HG03196 (cell line): ENCODE results near the gene SOCS1.
"Not testable (repeated sequence)": the region's sequence is repeated elsewhere in the genome, so short reads cannot be mapped to it uniquely, and the experiment has no call there.

Experiments
- ATAC-seq: cut with Tn5 transposase; IDR thresholded peaks from one replicate; pipeline ENCODE4 v1.9.1; 2021; ENCODE audit not compliant: unreplicated experiment

Gene SOCS1

GRCh38 chr16:11231367-11231970, 24.5 kb downstream of the SOCS1 start:
- no peak for ATAC-seq

DNA sequence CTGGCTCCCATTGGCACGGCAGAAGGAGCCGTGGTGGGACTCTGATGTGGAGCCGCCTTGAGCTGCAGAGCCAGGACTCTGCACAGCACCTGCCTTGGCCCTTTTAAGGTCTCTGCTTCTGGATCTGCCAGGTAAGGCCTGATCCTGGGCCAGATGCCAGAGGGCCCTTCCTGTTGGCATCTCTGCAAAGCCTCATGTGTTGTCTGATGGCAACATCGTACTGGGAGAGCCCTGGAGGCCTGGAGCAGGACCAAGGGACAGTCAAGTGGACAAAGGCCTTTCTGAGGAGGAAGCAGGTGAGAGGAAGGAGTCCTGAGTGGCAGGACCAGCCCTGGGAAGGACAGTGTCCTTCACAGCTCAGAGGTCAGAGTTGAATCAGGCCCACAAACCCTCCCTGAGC, 26.1 kb downstream of the SOCS1 start:
- ATAC-seq = no peak

DNA sequence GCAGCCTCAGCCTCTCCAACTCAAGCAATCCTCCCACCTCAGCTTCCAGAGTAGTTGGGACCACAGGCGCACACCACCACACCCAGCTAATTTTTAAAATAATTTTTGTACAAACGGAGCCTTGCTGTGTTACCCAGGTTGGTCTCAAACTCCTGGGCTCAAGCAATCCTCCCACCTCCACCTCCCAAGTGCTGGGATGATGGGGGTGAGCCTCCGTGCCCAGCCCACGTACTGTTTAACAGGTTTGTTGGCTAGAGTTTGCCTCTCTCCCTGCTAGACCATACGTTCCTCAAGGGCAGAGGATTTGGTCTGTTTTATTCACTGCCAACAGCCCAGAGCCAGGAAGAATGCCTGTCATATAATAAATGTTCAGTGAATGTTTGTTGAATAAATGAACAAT, 26.6 kb downstream of the SOCS1 start:
- no peak for ATAC-seq

- ATAC-seq = peak; percentile 1
These were observed 30.1 kb downstream of the SOCS1 start for GRCh38 chr16:11225677-11226549.

GRCh38 chr16:11224894-11225676, 30.9 kb downstream of the SOCS1 start:
- peak; percentile 80 for ATAC-seq

- peak; percentile 46 for ATAC-seq
These were observed 31.7 kb downstream of the SOCS1 start for GRCh38 chr16:11224096-11224893.

- ATAC-seq = not testable (repeated sequence)
These were observed 35.5 kb downstream of the SOCS1 start for GRCh38 chr16:11220507-11220906.

GRCh38 chr16:11219178-11219577, 36.8 kb downstream of the SOCS1 start:
- no peak for ATAC-seq

GRCh38 chr16:11218604-11218962, 37.4 kb downstream of the SOCS1 start:
- no peak for ATAC-seq

GRCh38 chr16:11217651-11218603, 38.1 kb downstream of the SOCS1 start:
- ATAC-seq = no peak

DNA sequence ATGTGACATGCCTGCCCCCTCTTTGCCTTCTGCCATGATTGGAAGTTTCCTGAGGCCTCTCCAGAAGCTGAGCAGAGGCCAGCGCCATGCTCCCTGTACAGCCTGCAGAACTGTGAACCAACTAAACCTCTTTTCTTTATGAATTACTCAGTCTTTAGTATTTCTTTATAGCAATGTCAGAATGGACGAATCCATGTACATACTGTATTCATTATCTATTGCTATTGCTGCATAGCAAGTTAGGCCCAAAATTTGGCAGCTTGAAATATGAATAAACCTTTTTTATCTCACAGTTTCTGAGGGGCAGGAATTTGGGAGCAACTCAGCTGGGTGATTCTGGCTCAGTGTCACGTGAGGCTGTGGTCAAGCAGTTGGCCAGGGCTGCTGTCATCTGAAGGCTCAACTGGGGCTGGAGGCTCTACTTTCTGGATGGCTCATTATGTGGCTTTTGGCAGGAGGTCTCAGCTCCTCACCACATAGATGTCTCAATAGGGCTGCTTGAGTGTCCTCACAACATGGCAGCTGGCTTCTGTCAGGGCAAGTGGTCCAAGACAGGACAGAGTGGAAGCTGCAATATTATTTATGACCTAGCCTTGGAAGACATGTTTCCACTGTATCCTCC, 40.0 kb downstream of the SOCS1 start:
- ATAC-seq = no peak

DNA sequence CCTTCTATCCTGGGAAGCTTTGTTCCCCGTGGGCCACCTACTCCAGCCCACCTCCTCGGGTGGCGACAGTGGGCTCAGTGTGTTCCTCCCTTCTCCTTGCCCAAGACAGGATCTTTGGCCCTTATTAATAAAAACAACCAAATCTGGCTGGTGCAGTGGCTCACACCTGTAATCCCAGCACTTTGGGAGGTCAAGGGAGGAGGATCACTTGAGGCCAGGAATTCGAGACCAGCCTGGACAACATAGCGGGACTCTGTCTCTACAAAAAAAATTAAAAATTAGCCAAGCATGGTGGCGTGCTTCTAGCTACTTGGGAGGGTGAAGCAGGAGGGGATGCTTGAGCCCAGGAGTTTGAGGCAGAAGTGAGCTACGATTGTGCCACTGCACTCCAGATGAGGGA, 42.2 kb downstream of the SOCS1 start:
- ATAC-seq = no peak

DNA sequence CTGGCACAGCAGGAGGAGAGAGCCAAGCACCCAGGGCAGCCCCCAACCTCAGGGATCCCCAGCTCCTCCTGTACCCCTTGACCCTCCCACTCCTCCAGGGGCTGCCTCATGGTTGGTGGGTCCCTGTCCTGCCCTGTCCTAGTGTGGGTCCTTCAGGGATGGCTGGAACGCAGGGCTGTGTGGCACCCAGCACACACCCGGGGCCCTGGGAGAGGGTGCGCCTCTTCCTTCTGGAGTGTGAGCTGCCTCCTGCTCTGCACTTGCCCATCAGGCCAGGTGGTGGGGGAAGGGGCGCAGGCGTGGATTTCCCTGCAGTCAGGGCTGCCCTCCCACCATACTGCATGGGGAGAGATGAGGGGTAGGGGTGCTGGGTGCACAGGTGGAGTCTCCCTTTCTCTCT, 42.6 kb downstream of the SOCS1 start:
- ATAC-seq = no peak

DNA sequence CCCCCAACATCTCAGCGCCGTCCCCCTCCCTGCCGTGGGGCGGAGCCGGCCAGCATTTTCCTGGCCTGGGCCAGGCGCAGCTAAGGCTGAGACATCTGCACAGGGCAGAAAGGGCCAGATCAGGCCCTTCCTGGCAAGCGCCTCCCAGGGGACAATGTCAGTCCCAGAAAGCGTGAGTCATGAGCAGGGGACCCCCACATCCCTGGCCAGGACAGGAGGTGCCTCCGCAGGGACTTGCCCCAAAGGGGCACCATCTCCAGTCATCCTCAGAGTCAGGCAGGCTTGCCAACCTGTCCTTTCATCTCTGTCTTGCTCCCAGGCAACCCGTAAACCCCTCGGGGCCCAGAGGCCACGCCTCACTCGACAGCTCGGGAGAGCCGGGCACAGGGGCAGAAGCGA, 43.2 kb downstream of the SOCS1 start:
- no peak for ATAC-seq

GRCh38 chr16:11211977-11212797, 43.8 kb downstream of the SOCS1 start:
- ATAC-seq = no peak

- no peak for ATAC-seq
These were observed 44.7 kb downstream of the SOCS1 start for GRCh38 chr16:11211061-11211976.

DNA sequence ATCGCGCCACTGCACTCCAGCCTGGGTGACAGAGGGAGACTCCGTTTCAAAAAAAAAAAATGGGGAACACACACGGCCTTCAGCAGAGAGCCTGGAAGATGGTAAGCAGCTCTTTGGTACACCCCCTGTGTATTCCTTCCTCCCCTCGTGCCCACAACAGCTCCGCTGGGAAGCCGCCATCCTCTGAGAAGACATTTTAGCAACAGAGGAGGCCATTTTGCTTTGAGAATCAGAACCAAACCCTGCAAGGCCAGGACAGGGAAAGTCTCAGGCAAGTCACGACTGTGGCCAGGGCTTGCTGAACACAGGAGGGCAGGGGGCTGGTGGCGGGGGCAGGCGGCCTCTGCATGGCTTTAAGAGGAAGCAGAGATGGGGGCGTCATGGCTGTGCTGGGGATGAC, 45.7 kb downstream of the SOCS1 start:
- no peak for ATAC-seq
